Activated naive CD4-positive, alpha-beta T cell treated with anti-CD3 and anti-CD28 coated beads for 36 hours (primary cell): Measurements from ENCODE around the gene PWP2. TPM values are rescaled to one million over a fixed set of nuclear protein-coding genes. Genes with fewer than 3 reads are reported as not detected.
A peak's percentile ranks its signal among the peaks of the same experiment; 100 is the strongest.
"Not testable (repeated sequence)": the region's sequence is repeated elsewhere in the genome, so short reads cannot be mapped to it uniquely, and the experiment has no call there.

ENCODE experiments used
- CTCF ChIA-PET: fragments of 350-600 bp; sonication (Branson Sonifier 250); formaldehyde crosslinking; loops from one replicate; lab custom pipeline; 2021; ENCODE audit warnings: antibody characterized with exemption; lab: Charles Lee
- DNase-seq: peaks from one replicate; pipeline ENCODE4 v3.0.0-alpha.2; 2020
- H3K27ac Mint-ChIP-seq: one replicate; pipeline ENCODE4 v1.8.0; 2021; ENCODE audit warnings: mild to moderate bottlenecking, mixed read lengths
- H3K27me3 Mint-ChIP-seq: one replicate; pipeline ENCODE4 v1.8.0; 2021; ENCODE audit warnings: low read depth, mixed read lengths
- H3K36me3 Mint-ChIP-seq: one replicate; pipeline ENCODE4 v1.8.0; 2021; ENCODE audit warnings: low read depth, mixed read lengths
- H3K4me1 Mint-ChIP-seq: one replicate; pipeline ENCODE4 v1.8.0; 2021; ENCODE audit warnings: low read depth, mixed read lengths
- H3K4me3 Mint-ChIP-seq: one replicate; pipeline ENCODE4 v1.8.0; 2021; ENCODE audit warnings: mild to moderate bottlenecking, moderate library complexity, mixed read lengths
- H3K9me3 Mint-ChIP-seq: one replicate; pipeline ENCODE4 v1.8.0; 2021; ENCODE audit warnings: mixed read lengths
- intact Hi-C: fragments of 100-400 bp; cut with micrococcal nuclease; formaldehyde crosslinking; loops from one replicate; pipeline ENCODE4 v1.15.1; 2023
- total RNA-seq, 2 experiments: library from RNA; stranded (reverse); gene quantifications; one replicate each; pipeline ENCODE4 v1.2.3, GENCODE V29; 2021

The PWP2 gene
- 10 to 100 TPM; 29.6 to 30.9 TPM for total RNA-seq

- intact Hi-C loops, H3K36me3 Mint-ChIP-seq, H3K4me1 Mint-ChIP-seq, H3K27ac Mint-ChIP-seq, H3K9me3 Mint-ChIP-seq, CTCF ChIA-PET, H3K27me3 Mint-ChIP-seq: not testable (repeated sequence)
- peak; percentile 24 for DNase-seq
- peak within 1 kb of the TSS; percentile 43 for H3K4me3 Mint-ChIP-seq
Measured at GRCh38 chr21:44107026-44107501, at the start of gene PWP2. TSS of gene PWP2 (plus strand) at chr21:44107399. CDS start at chr21:44107417, 18 bp downstream.

GRCh38 chr21:44057960-44058651 is 49.1 kb upstream of the PWP2 start:
- H3K4me3 Mint-ChIP-seq: peak overlapping the region; percentile 46
- no peaks in the 10 kb centered on the region for H3K27me3 Mint-ChIP-seq
- peaks cover 18% of the 10 kb centered on the region for H3K4me1 Mint-ChIP-seq
- peaks cover 30% of the 10 kb centered on the region for H3K36me3 Mint-ChIP-seq
- peak overlapping the region; percentile 79 for H3K27ac Mint-ChIP-seq
- peak; percentile 31 for DNase-seq
- no peaks in the 10 kb centered on the region for H3K9me3 Mint-ChIP-seq
- intact Hi-C loops: no loop called here
- CTCF ChIA-PET: interaction anchor here (0.7 kb wide), 1 partner anchor 202 kb away, joined by 3 read pairs; no protein-coding TSS in a partner anchor

GRCh38 chr21:44058652-44058964 is 48.6 kb upstream of the PWP2 start:
- Mint-ChIP-seq H3K9me3 (no peaks in the 10 kb centered on the region), H3K4me3 (no peak overlapping the region), H3K36me3 (peaks cover 31% of the 10 kb centered on the region), H3K27me3 (no peaks in the 10 kb centered on the region), H3K27ac (peak overlapping the region; percentile 79), H3K4me1 (peaks cover 18% of the 10 kb centered on the region)
- intact Hi-C loops: no loop called here
- no peak for DNase-seq
- CTCF ChIA-PET: interaction anchor here (0.7 kb wide), 1 partner anchor 201 kb away, joined by 3 read pairs; no protein-coding TSS in a partner anchor

- intact Hi-C loops: no loop called here
- peaks cover 34% of the 10 kb centered on the region for H3K36me3 Mint-ChIP-seq
- CTCF ChIA-PET: no interaction called here
- no peaks in the 10 kb centered on the region for H3K9me3 Mint-ChIP-seq
- H3K4me3 Mint-ChIP-seq: no peak overlapping the region
- H3K27me3 Mint-ChIP-seq: no peaks in the 10 kb centered on the region
- DNase-seq: no peak
- H3K4me1 Mint-ChIP-seq: peaks cover 20% of the 10 kb centered on the region
- no peak overlapping the region for H3K27ac Mint-ChIP-seq
Measured at GRCh38 chr21:44058981-44059380, 48.2 kb upstream of the PWP2 start.

GRCh38 chr21:44059710-44060109 is 47.5 kb upstream of the PWP2 start:
- CTCF ChIA-PET: no interaction called here
- no peak overlapping the region for H3K4me3 Mint-ChIP-seq

GRCh38 chr21:44062380-44062779 is 44.8 kb upstream of the PWP2 start:
- DNase-seq: no peak
- H3K27me3 Mint-ChIP-seq: no peaks in the 10 kb centered on the region
- H3K9me3 Mint-ChIP-seq: no peaks in the 10 kb centered on the region
- no peak overlapping the region for H3K4me3 Mint-ChIP-seq
- CTCF ChIA-PET: no interaction called here
- intact Hi-C loops: no loop called here
- peaks cover 46% of the 10 kb centered on the region for H3K4me1 Mint-ChIP-seq
- H3K27ac Mint-ChIP-seq: no peak overlapping the region
- H3K36me3 Mint-ChIP-seq: peaks cover 33% of the 10 kb centered on the region

More at GRCh38 chr21:44059710-44060109, 47.5 kb upstream of the PWP2 start:
- no peak overlapping the region for H3K27ac Mint-ChIP-seq
- no peaks in the 10 kb centered on the region for H3K27me3 Mint-ChIP-seq
- no peak for DNase-seq
- H3K36me3 Mint-ChIP-seq: peaks cover 31% of the 10 kb centered on the region
- H3K4me1 Mint-ChIP-seq: peaks cover 26% of the 10 kb centered on the region
- intact Hi-C loops: no loop called here
- no peaks in the 10 kb centered on the region for H3K9me3 Mint-ChIP-seq

GRCh38 chr21:44063151-44063912 is 43.9 kb upstream of the PWP2 start:
- H3K4me1 Mint-ChIP-seq: peaks cover 39% of the 10 kb centered on the region
- CTCF ChIA-PET: interaction anchor here (1.0 to 1.1 kb wide), 2 partner anchors 11 to 21 kb away, joined by 3 read pairs; no protein-coding TSS in a partner anchor
- H3K36me3 Mint-ChIP-seq: peaks cover 31% of the 10 kb centered on the region

GRCh38 chr21:44064852-44065403 is 42.3 kb upstream of the PWP2 start:
- H3K27ac Mint-ChIP-seq: peak overlapping the region; percentile 94
- peaks cover 32% of the 10 kb centered on the region for H3K4me1 Mint-ChIP-seq
- peak; percentile 49 for DNase-seq
- no peaks in the 10 kb centered on the region for H3K9me3 Mint-ChIP-seq
- H3K27me3 Mint-ChIP-seq: no peaks in the 10 kb centered on the region
- intact Hi-C loops: loop anchor here (1.0 to 2.0 kb wide), 4 partner anchors 18 to 52 kb away; no protein-coding TSS in a partner anchor
- peaks cover 23% of the 10 kb centered on the region for H3K36me3 Mint-ChIP-seq
- H3K4me3 Mint-ChIP-seq: peak overlapping the region; percentile 64
- CTCF ChIA-PET: interaction anchor here (1.6 kb wide), 1 partner anchor 19 kb away, joined by 3 read pairs; no protein-coding TSS in a partner anchor

More at GRCh38 chr21:44063151-44063912, 43.9 kb upstream of the PWP2 start:
- peak overlapping the region; percentile 72 for H3K27ac Mint-ChIP-seq
- no peak for DNase-seq
- intact Hi-C loops: no loop called here
- H3K27me3 Mint-ChIP-seq: no peaks in the 10 kb centered on the region
- no peak overlapping the region for H3K4me3 Mint-ChIP-seq
- H3K9me3 Mint-ChIP-seq: no peaks in the 10 kb centered on the region

- intact Hi-C loops: loop anchor here (1.0 to 2.0 kb wide), 4 partner anchors 17 to 52 kb away; no protein-coding TSS in a partner anchor
- H3K4me1 Mint-ChIP-seq: peaks cover 32% of the 10 kb centered on the region
Measured at GRCh38 chr21:44065428-44065827, 41.8 kb upstream of the PWP2 start.

GRCh38 chr21:44066116-44066515 is 41.1 kb upstream of the PWP2 start:
- H3K36me3 Mint-ChIP-seq: peaks cover 23% of the 10 kb centered on the region
- intact Hi-C loops: no loop called here
- no peak for DNase-seq
- H3K4me1 Mint-ChIP-seq: peaks cover 32% of the 10 kb centered on the region
- no peaks in the 10 kb centered on the region for H3K27me3 Mint-ChIP-seq
- CTCF ChIA-PET: interaction anchor here (0.6 to 0.9 kb wide), 2 partner anchors 17 to 20 kb away, joined by 4 to 5 read pairs; no protein-coding TSS in a partner anchor
- peak overlapping the region; percentile 94 for H3K27ac Mint-ChIP-seq
- peak overlapping the region; percentile 36 for H3K4me3 Mint-ChIP-seq
- no peaks in the 10 kb centered on the region for H3K9me3 Mint-ChIP-seq

More at GRCh38 chr21:44065428-44065827, 41.8 kb upstream of the PWP2 start:
- CTCF ChIA-PET: interaction anchor here (0.6 to 1.6 kb wide), 2 partner anchors 18 to 20 kb away, joined by 3 to 5 read pairs; no protein-coding TSS in a partner anchor
- H3K4me3 Mint-ChIP-seq: peak overlapping the region; percentile 64
- H3K9me3 Mint-ChIP-seq: no peaks in the 10 kb centered on the region
- DNase-seq: peak; percentile 82
- no peaks in the 10 kb centered on the region for H3K27me3 Mint-ChIP-seq
- H3K27ac Mint-ChIP-seq: peak overlapping the region; percentile 94
- peaks cover 23% of the 10 kb centered on the region for H3K36me3 Mint-ChIP-seq

GRCh38 chr21:44067011-44067839 is 40.0 kb upstream of the PWP2 start:
- DNase-seq: no peak
- Mint-ChIP-seq H3K4me3 (no peak overlapping the region), H3K27me3 (no peaks in the 10 kb centered on the region), H3K27ac (peak overlapping the region; percentile 62), H3K9me3 (no peaks in the 10 kb centered on the region), H3K36me3 (peaks cover 23% of the 10 kb centered on the region), H3K4me1 (peaks cover 32% of the 10 kb centered on the region)
- CTCF ChIA-PET: interaction anchor here (0.9 to 1.2 kb wide), 2 partner anchors 16 to 54 kb away, joined by 3 to 4 read pairs; no protein-coding TSS in a partner anchor
- intact Hi-C loops: no loop called here
